Keratinocyte (primary cell): Measurements from ENCODE around the gene ELOB.

Experiments used
- EZH2 ChIP-seq: IDR thresholded peaks from one replicate; pipeline ENCODE4 v1.6.1; 2012; ENCODE audit warnings: inconsistent platforms, mild to moderate bottlenecking, low read length, moderate library complexity
- TF ChIP-seq, protein P1 (sequence below), 3 experiments: IDR thresholded peaks in 1 of 3; conservative IDR thresholded peaks in 1 of 3; optimal IDR thresholded peaks in 1 of 3; 2 replicates in 2 of 3; 3 replicates in 1 of 3; pipeline versions ENCODE3 to v1.5.1; 2011; ENCODE audit warnings: low read length in 3 of 3, mild to moderate bottlenecking in 3 of 3, moderate library complexity in 2 of 3, control low read depth in 1 of 3, inconsistent platforms in 1 of 3; ENCODE audit not compliant: insufficient read depth in 2 of 3; ENCODE audit errors: extremely low read depth in 1 of 3

DNA sequence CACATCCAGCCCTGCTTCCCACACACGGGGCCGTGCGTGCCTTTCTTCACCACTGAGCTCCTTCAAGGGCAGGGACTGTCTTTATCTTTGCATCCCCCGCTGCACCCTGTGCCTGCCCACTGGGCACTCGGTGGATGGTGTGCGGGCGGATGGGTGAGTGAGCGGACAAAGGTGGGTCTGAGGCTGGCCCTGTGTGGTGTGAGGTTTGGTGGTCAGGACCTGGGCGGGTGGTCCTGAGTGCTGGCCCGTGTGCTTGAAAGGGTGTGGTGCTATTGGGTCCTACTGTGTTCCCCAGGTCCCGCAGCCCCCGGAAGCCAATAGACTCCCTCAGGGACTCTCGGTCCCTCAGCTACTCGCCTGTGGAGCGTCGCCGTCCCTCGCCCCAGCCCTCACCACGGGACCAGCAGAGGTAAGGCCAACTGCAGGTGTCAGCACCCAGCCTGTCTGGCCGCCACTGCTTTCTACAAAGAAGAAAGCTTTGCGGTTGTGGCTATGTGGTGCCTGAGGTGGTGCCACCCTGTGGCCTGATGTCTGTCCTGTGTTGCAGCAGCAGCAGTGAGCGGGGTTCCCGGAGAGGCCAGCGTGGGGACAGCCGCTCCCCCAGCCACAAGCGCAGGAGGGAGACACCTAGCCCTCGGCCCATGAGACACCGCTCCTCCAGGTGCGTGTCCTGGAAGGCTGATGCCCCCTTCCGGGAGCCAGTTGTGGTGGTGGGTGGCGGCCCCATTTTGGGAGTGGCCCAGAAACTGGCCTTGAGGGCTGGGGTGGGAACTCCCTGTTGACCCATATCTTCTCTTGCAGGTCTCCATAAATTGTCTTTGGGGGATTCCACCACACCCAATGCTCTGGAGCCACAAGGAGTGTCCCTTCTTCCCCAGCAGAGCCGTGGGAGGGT, 6.8 kb downstream of the ELOB start:
- TF ChIP-seq, protein P1, sequence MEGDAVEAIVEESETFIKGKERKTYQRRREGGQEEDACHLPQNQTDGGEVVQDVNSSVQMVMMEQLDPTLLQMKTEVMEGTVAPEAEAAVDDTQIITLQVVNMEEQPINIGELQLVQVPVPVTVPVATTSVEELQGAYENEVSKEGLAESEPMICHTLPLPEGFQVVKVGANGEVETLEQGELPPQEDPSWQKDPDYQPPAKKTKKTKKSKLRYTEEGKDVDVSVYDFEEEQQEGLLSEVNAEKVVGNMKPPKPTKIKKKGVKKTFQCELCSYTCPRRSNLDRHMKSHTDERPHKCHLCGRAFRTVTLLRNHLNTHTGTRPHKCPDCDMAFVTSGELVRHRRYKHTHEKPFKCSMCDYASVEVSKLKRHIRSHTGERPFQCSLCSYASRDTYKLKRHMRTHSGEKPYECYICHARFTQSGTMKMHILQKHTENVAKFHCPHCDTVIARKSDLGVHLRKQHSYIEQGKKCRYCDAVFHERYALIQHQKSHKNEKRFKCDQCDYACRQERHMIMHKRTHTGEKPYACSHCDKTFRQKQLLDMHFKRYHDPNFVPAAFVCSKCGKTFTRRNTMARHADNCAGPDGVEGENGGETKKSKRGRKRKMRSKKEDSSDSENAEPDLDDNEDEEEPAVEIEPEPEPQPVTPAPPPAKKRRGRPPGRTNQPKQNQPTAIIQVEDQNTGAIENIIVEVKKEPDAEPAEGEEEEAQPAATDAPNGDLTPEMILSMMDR (optimal IDR thresholded peaks at IDR 0.05 in 1 of 3, IDR thresholded peaks at IDR 0.05 in 1 of 3, conservative IDR thresholded peaks at IDR 0.05 in 1 of 3; ENCODE audit: extremely low read depth in 1 of 3, insufficient read depth in 2 of 3, low read length in 3 of 3), result no peak
- no peak for TF ChIP-seq EZH2
